HG03432 (cell line): ENCODE data around the gene KLHL5.

Source experiments
- ATAC-seq: cut with Tn5 transposase; IDR thresholded peaks from one replicate; pipeline ENCODE4 v1.9.1; 2021; ENCODE audit warnings: mild to moderate bottlenecking, moderate library complexity; ENCODE audit not compliant: unreplicated experiment

The KLHL5 gene

GRCh38 chr4:39043058-39043860 is 18.8 kb upstream of the KLHL5 start:
- no peak for ATAC-seq

GRCh38 chr4:39043861-39044363 is 18.1 kb upstream of the KLHL5 start:
- ATAC-seq: no peak

DNA sequence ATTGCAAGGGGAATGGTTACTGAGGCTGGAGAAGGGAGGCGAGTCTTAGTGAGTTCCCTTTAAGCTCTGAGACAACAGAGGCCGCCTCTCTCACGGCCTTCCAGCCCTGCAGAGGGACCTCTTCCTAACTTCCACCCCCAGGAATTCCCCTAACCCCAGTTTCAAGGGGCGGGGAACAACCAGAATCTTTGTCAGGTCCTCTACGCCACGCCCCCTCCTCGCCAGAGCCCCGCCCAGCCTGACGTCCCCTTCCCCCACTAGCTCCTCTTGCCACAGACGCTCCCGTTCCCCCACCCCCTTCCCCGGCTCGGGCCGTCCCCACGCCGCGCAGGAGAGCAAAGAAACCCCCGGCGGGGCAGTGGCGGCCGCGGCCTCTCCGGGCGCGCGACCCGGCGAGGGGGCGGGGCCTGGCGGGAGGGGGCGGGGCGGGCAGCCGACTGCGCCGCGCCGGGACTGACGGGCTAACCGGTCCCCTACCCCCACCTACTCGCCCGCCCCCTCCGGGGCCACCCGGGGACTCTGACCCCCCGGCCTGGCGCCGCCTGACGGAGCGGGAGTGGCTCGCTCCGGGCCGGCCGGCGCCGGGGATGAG is 17.6 kb upstream of the KLHL5 start:
- peak; percentile 83 for ATAC-seq

- ATAC-seq: no peak
Observed at GRCh38 chr4:39044956-39045826, 16.8 kb upstream of the KLHL5 start.

DNA sequence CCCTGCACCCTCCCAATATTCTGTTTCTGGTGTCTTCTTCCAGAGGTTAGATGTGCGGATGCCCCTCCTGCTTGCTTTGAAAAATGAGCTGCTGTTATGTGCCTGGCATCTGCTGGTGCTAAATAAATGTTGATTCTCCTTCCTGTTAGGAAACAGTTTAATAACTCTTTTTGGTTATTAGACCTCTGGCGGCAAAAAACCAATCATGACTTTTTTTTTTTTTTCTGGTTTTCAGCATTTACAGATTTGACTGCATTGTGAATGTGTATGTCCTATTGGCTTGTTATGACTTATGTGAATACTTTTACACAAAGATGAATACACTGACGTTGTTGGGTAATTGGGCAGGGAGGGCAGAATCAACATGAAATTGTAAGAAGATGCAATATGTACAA is 16.2 kb upstream of the KLHL5 start:
- ATAC-seq: no peak

- ATAC-seq: no peak
Observed at GRCh38 chr4:39046249-39046648, 15.8 kb upstream of the KLHL5 start.

DNA sequence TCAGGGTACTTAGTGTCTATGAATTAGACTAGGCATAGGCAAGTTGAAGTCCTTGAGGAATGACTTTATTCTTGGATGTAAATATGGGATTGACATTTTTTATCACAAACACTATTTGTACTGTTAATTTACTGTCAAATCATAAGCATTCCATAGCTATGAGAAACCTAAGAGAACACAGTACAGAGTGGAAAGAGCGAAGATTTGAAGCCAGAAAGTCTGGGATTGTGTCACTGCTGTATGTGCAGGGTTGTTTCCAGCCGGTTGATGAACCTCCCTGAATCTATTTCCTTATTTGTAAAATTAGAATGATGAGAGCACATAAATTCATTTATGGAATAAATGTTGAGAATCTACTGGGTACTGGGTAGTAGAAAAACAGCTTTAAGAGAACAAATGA is 14.4 kb upstream of the KLHL5 start:
- no peak for ATAC-seq

DNA sequence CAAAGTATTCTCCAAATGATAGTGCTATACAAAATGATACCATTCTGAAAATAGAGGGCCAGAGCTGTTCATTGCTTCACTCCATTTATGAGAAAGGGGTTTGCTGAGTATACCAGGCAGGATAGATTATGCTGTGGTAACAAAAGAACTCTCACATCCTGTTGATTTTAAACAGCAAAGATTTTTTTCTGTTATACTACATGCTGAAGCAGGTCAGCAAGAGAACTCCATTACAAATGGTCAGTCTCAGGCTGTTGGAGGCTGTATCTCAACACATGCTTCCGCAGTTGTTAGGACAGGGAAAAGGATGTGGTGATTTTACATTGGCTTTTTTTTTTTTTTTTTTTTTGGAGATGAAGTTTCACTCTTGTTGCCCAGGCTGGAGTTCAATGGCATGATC is 13.7 kb upstream of the KLHL5 start:
- ATAC-seq: no peak

GRCh38 chr4:39050590-39050989 is 11.4 kb upstream of the KLHL5 start:
- ATAC-seq: no peak

DNA sequence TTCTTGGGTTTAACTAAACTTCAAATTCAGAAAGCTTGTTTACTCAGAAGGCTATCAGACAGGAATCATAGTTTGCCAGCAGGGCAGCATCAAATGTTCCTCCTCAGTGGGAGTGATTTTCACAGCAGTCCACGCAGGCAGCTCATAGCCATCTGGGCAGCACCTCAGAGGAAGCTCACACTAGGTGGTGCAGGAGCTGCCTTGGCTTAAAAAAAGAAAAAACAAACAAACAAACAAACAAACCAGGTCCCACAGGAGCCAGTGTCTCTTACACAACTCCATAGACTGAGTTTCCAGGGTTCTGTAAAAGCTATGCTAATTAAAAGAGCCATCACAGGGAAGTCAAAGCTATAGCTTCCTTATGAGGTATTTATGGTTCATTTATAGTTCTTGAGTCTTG is 10.5 kb upstream of the KLHL5 start:
- no peak for ATAC-seq

DNA sequence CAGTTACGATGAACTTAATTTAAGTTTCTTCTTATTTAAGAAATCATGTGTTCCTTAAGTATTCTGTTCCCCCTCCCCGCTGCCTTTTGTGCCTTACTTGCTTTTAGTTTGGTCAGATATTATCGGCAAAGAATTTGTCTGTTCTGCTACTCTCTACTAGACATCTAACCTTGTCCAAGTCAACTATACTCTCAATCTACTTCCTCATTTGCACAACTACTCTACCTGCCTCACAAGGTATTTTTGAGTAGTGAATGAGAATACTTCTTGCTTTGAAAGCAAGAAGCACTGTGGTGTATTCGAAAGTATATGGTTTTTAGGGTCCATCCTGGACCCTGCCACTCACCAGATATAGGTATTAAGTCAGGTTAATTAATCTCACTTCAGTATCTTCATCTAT is 8.0 kb upstream of the KLHL5 start:
- no peak for ATAC-seq

- ATAC-seq: no peak
Observed at GRCh38 chr4:39054497-39054896, 7.5 kb upstream of the KLHL5 start.

- ATAC-seq: no peak
Observed at GRCh38 chr4:39056023-39056422, 6.0 kb upstream of the KLHL5 start.

DNA sequence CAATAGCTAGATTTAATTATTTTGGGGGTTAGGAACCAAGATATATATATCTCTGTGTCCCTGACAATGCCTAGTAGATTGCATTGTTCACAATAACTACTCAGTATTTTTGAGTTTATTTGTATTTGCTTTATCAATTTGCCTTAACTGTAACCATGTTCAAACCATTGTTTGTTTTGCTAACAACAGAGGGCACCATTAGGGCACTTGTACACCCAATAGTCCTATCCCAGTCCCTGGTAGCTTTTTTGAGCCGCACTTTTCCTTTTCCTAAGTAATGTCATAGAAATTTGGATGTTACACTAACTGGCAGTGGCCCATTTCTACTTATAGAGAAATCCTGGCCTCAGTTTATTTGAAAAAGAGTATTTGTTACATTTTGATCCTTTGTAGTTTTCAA is 575 bp upstream of the KLHL5 start:
- no peak for ATAC-seq

GRCh38 chr4:39062770-39063097 is 702 bp downstream of the KLHL5 start:
- no peak for ATAC-seq

DNA sequence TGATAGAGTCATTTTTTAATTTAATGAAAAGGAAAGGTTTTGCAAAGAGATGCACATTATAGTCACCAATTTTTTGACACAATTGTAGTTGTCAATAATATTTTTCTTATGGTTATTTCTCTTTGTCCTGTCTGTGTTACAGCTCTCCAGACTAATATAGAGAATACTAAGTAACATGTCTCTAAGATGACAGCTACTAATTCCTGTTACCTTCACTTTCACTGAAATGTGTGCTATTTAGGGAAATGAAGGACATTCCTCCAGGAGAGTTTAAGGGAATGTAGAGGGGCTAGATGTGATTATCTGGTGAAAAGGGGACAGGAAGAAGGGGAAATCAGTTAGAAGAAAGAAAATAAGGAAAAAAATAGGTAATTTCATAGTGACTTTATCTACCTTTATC is 1.4 kb downstream of the KLHL5 start:
- ATAC-seq: no peak

DNA sequence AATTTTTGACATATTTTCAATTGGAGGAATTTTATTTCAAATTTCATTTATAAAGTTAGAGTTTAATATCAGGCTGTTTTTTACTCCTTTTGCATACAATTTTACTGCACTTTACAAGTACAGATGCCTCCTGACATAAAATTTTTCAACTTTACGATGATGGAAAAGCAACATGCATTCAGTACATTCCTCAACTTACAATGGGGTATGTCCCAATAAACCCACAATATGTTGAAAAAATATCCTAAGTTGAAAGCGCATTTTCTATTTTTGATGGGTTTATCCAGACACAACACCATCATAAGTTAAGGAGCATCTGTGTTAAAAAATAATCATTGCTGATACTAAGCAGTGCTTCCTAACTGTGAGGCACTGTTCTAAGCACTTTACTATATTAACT is 4.3 kb downstream of the KLHL5 start:
- no peak for ATAC-seq

DNA sequence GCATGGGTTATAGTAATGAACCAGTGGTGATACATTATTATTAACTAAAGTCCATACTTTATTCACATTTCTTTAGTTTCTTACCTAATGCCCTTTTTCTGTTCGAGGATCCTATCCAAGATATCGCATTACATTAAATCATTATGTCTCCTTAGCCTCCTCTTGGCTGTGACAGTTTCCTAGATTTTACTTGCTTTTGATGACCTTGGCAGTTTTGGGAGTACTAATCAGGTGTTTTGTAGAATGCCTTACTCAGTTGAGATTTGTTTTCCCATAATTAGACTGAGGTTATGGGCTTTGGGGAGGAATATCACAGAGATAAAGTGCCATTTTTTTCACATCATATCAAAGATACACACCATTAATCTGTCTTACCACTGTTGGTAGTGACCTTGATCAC is 5.0 kb downstream of the KLHL5 start:
- ATAC-seq: no peak

- ATAC-seq: no peak
Observed at GRCh38 chr4:39067451-39067850, 5.4 kb downstream of the KLHL5 start.

- ATAC-seq: no peak
Observed at GRCh38 chr4:39068907-39069306, 6.9 kb downstream of the KLHL5 start.

- ATAC-seq: no peak
Observed at GRCh38 chr4:39078829-39079228, 16.8 kb downstream of the KLHL5 start.

- no peak for ATAC-seq
Observed at GRCh38 chr4:39083164-39083563, 21.1 kb downstream of the KLHL5 start.
